Cardiac septum (tissue), 1 donor: ENCODE results near the gene ZNF853. TPM values are rescaled to one million over a fixed set of nuclear protein-coding genes. Genes with fewer than 3 reads are reported as not detected.
"Not testable (repeated sequence)": the region's sequence is repeated elsewhere in the genome, so short reads cannot be mapped to it uniquely, and the experiment has no call there.

Source experiments
- DNase-seq: peaks from one replicate; pipeline ENCODE4 v3.0.0-alpha.2; 2020; ENCODE audit warnings: low spot score
- intact Hi-C: fragments of 100-400 bp; cut with DNase I; formaldehyde crosslinking; loops from one replicate; pipeline ENCODE4 v1.14.0; 2022
- long read RNA-seq: library from polyadenylated mRNA; unstranded; transcript quantifications from one replicate; pipeline ENCODE4 v2.0.0, GENCODE V29; 2021
- total RNA-seq: library from RNA; stranded (reverse); fragmentation: NEBNext Ultra II Directional; extraction: Animal tissue kit (Norgen Biotek cat#: 25700); gene quantifications from one replicate; pipeline ENCODE4 v1.2.1, GENCODE V29; 2021
- donor health status: DM: no; HTN: no; CAD: no.

ZNF853 gene
- total RNA-seq: 14.2 TPM
- long read RNA-seq, transcript ZNF853-201 (3 exons, 3,857 nt): major isoform, 13 of 54 reads
- long read RNA-seq, partial matches to known transcripts: 18 of 54 reads
- long read RNA-seq, other reads (novel, unspliced or antisense): 23 of 54 reads

DNA sequence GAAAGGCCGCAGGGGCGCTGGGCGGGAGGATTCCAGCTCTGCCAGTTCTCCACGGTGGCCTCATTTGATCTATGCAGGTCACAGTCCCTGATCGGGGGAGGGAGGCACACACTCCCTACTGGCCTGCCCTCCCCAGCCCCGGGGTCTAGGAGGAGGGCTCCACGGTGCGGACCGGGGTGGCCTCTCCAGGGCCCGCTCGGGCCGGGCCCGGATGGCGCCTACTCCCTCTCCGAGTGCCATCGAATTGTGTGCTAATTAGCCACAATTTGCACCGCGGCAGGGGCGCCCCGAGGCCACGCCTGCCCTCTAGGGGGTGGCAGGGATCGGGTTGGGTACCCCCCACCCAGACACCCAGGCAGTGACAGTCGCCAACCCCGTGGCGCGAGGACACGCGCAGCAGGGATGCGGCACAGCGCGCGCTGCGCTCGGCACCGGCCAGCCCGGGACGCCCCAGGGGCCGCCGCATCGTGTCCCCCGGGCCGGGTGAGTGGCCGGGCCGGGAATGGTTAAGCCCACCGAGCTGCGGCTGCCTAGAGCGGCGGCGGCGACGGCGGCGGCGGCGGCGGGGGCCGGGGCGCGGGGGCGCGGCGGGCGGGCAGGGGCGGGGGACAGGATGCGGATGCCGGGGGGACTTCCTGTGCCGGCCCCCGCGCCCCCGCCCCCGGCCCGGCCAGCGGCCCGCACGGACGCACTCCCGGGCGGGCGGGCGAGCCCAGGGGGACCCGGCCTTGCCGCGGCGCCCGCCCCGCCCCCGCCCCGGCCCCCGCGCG lies at the start of gene ZNF853:
Gene ZNF853, plus strand, starts transcription at position 658 of the 770 bp plus-strand sequence. CDS start 565 bp downstream, outside the sequence.
- intact Hi-C loops: no loop called here
- DNase-seq: no peak

DNA sequence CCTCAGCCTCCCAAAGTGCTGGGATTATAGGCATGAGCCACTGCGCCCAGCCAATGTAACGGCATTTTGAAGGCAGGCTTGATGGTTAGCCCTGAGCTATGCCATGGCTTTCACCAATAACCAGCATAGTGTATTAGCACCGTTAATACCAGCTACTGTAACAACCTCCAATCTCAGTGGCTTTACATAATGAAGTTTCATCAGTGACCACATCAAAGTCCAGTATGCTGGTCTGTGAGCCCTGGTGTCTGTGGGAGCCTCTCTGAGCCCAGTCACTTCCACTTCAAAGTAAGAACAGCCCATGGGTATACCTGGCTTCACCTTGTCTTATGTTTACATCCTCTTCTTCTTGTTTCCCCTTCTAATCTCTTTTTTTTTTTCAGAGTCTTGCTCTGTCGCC lies 49.8 kb upstream of the ZNF853 start:
- intact Hi-C loops: no loop called here
- no peak for DNase-seq

DNA sequence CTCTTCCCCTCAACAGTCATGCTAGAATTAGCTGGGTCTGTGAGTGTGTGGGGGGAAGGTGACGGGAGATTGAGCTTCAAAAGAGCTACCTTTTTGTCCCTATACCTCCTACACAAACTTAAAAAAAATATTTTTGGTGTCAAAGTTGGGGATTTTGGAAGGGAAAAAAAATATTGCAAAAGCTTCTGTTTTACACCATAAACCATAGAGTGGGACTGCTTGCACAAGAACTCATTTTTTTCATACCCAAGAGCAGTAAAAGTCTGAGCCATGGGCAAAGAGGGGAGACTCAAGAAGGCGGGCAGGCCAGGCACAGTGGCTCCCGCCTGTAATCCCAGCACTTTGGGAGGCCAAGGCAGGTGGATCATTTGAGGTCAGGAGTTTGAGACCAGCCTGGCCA lies 47.5 kb upstream of the ZNF853 start:
- intact Hi-C loops: no loop called here
- DNase-seq: no peak

DNA sequence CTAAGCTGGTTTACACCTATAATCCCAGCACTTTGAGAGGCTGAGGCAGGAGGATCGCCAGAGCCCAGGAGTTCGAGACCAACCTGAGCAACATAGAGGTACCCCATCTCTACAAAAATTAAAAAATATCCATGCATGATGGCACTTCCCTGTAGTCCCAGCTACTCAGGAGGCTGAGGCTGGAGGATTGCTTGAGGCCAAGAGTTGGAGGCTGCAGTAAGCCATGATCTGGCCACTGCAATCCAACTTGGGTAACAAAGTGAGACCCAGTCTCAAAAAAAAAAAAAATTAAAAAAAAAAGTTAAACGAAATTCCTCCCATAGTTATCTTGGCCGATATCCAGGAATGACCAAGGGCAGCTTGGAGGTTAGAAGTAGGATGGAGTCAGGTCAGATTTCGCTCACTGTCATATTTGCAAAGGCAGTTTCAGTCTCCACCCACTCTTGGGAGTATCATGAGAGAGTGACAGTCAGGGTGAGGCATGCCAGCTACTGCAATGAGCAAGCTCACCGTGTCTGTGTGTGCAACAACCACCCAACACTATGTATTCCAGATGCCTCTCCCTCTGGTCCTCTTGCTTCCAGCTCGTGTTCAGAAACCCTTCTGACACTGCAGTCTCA lies 44.1 kb upstream of the ZNF853 start:
- intact Hi-C loops: no loop called here

DNA sequence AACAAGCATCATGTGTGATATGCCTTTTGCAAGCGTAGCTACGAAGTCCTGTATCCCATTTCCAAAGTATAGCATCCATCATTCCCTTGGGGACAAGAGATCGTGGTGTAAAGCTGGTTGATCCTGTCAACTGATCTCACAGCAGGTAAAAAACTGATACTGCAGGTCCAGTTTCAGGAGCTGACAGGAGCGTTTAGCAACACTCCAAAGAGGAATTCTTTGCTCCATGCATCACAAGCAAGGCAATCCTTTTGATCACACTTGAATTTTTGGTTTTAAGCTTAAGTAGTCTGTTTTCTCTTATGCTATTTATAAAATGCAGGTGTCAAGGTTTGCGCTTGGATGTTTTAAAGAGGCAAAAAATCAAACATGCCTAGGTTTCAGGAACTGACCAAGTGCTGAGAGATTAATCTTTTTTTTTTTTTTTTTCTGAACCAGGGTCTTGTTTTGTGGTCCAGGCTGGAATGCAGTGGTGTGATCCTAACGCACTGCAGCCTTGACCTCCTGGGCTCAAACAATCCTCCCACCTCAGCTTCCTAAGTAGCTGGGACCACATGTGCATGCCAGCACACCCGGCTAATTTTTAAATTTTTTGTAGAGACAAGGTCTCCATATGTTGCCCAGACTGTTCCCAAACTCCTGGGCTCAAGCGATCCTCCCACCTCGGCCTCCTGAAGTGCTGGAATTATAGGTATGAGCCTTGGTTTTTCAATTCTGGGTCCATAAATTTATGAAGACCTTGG lies 40.0 kb upstream of the ZNF853 start:
- no peak for DNase-seq
- intact Hi-C loops: loop anchor here (5.0 kb wide), 2 partner anchors 62 to 132 kb away; partner anchors contain the start of genes ZNF12 and ZNF316

More for the DNA sequence above, 44.1 kb upstream of the ZNF853 start:
- DNase-seq: no peak

DNA sequence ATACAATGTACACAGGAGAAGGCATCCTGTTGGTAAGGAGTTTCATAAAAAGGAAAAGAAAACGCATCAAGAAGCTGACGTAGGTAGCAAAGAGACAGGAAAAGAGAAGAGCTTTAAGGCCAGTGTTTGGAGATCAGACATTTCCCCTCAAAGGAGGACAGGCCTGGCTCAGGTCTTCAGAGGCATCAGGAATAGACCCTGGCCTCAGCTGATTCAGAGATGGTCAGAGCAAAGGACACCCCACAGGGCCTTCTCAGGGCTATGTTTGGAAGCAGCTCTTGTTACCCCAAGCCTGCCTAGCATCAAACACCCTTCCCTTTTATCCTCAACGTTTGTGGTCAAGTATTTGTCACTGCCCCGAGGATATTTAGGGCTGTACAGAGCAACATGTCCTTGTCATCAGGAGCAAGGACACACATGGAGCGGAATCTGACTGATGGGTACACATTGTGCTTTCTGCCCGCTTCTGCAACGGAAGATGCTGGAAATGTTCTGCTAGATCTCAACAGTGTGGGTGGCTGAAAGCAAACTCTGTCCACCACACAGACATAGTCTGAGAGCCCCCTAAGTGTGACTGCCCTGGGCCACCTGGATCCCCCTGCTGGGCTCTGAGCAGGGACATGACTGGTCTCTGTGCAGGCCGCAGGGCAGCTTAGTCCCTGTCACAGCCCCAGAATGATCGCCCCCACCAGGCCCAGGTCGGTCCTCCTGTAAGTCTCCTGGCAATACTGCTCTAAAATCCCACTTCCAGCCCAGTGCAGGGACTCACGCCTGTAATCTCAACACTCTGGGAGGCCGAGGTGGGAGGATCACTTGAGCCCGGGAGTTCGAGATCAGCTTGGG lies 39.2 kb upstream of the ZNF853 start:
- intact Hi-C loops: loop anchor here (5.0 kb wide), 2 partner anchors 61 to 131 kb away; partner anchors contain the start of genes ZNF12 and ZNF316
- no peak for DNase-seq

DNA sequence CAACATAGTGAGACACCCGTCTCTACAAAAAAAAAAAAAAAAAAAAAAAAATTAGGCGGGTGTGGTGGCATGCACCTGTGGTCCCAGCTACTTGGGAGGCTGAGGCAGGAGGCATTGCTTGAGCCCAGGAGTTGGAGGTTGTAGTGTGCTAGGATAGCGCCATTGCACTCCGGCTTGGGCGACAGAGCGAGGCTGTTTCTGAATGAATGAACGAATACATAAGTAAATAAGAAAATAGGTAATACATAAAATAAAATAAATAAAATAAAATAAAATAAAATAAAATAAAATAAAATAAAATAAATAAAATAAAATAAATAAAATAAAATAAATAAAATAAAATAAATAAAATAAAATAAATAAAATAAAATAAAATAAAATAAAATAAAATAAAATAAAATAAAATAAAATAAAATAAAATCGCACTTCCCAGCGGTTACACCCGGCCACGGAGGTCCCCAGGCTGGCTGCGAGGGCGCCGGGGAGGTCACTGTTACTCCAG lies 38.5 kb upstream of the ZNF853 start:
- DNase-seq: not testable (repeated sequence)
- intact Hi-C loops: loop anchor here (5.0 kb wide), 2 partner anchors 60 to 130 kb away; partner anchors contain the start of genes ZNF12 and ZNF316

DNA sequence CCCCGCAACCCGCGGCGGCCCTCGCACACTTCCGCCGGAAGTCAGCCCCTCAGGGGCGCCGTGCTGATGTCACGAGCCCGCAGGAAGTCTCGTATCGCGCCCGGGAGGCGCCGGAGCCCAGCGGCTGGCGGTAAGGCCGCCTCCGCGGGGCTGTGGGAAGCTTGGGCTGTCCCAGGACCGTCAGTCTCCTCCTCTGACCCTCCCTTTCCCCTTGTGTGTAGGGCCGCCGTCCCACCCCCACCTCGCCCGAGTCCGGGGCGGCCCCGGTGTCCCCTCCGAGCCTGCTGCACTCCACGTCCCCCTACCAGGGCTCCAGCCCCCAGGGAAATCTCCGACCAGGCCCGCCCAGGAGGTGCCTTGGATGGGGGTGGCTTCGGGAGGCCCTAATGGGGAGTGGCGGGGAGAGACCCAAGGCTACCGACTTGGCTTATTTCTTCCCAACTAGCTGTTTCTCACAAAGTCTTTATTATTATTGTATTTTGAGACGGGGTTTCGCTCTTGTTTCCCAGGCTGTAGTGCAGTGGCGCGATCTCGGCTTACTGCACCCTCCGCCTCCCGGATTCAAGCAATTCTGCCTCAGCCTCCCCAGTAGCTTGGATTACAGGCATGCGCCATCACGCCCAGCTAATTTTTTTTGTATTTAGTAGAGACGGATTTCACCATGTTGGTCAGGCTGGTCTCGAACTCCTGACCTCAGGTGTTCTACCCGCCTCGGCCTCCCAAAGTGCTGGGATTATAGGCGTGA lies 37.9 kb upstream of the ZNF853 start, which contains the start of gene ZDHHC4:
Gene ZDHHC4, plus strand, starts transcription at position 86 of the 745 bp plus-strand sequence. CDS start 3,108 bp downstream, outside the sequence.
- peak; percentile 92 for DNase-seq
- intact Hi-C loops: loop anchor here (5.0 kb wide), 2 partner anchors 60 to 130 kb away; partner anchors contain the start of genes ZNF12 and ZNF316

DNA sequence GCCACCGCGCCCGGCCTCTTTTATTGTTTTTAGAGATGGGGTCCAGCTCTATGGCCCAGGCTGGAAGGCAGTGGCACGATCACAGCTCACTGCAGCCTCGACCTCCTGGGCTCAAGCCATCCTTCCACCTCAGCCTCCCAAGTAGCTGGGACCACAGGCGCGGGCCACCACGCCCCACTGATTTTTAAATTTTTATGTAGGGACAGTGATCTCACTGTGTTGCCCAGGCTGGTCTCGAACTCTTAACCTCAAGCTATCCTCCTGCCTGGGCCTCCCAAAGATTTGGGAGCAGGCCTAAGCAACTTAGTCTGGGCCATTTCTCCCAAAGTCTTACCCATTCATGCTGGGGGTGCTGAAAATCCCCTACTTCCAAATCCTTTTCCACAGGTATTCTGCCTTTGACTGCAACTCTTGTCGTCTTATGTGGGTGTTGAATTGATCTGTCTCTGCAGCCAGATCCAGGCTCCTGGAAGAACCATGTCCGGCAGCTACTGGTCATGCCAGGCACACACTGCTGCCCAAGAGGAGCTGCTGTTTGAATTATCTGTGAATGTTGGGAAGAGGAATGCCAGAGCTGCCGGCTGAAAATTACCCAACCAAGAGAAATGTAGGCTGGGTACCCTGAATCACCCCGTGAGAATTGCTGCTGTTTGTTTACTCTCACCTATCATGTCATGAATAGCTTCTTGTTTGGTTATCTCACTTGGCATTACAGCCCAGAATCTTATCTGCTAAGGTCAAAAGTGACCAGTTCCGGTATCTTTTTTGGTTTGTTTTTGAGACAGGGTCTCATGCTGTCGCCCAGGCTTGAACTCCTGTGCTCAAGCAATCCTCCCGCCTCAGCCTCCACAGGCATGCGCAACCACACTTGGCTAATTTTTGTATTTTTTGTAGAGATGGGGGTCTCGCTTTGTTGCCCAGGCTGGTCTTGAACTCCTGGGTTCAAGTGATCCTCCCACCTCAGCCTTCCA lies 37.0 kb upstream of the ZNF853 start:
- no peak for DNase-seq
- intact Hi-C loops: loop anchor here (5.0 kb wide), 2 partner anchors 59 to 129 kb away; partner anchors contain the start of genes ZNF12 and ZNF316

DNA sequence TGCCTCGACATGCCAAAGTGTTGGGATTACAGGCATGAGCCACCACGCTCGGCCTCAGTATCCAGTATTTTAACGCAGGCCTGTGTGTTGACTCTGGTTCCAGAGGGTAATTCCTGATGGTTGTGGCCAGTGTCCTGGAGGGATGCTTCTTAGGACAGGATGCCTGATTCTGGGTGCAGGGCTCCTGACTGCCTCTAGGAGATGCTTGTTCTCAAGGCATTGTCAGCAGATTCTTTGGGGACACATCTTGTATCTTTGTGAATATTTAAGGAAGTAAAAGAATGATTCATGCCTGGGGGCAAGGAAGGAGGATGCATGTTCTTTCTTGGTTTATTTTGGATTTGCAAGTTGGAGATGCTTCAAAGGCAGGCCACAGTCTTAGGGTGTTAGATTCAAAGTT lies 36.0 kb upstream of the ZNF853 start:
- DNase-seq: no peak
- intact Hi-C loops: loop anchor here (5.0 kb wide), 2 partner anchors 58 to 128 kb away; partner anchors contain the start of genes ZNF12 and ZNF316

DNA sequence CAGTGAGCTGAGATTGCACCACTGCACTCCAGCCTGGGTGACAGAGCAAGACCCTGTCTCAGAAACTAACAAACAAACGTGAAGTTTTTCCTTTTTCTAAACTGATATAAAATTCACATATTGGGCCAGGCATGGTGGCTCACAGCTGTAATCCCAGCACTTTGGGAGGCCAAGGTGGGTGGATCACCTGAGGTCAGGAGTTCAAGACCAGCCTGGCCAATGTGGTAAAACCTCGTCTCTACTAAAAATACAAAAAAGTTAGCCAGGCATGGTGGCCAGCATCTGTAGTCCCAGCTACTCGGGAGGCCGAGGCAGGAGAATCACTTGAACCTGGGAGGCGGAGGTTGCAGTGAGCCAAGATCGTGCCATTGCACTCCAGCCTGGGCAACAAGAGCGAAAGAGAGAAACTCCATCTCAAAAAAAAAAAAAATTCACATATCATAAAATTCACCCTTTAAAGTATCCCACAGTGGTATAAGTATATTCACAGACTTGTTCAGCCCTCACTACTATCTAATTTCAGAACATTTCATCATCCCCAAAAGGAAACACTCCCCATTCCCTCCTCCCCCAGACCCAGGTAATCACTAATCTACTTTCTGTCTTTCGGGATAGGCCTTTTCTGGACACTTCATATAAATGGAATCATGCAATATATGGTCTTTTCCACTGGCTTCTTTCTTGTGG lies 29.5 kb upstream of the ZNF853 start:
- intact Hi-C loops, DNase-seq: not testable (repeated sequence)

DNA sequence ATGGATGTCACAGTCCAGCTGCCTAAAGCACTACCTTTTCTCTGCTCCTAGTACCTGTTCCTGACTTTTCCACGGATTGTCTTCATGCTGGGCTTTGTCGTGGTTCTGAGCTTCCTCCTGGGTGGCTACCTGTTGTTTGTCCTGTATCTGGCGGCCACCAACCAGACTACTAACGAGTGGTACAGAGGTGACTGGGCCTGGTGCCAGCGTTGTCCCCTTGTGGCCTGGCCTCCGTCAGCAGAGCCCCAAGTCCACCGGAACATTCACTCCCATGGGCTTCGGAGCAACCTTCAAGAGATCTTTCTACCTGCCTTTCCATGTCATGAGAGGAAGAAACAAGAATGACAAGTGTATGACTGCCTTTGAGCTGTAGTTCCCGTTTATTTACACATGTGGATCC lies 26.8 kb upstream of the ZNF853 start:
- intact Hi-C loops: no loop called here
- DNase-seq: no peak

DNA sequence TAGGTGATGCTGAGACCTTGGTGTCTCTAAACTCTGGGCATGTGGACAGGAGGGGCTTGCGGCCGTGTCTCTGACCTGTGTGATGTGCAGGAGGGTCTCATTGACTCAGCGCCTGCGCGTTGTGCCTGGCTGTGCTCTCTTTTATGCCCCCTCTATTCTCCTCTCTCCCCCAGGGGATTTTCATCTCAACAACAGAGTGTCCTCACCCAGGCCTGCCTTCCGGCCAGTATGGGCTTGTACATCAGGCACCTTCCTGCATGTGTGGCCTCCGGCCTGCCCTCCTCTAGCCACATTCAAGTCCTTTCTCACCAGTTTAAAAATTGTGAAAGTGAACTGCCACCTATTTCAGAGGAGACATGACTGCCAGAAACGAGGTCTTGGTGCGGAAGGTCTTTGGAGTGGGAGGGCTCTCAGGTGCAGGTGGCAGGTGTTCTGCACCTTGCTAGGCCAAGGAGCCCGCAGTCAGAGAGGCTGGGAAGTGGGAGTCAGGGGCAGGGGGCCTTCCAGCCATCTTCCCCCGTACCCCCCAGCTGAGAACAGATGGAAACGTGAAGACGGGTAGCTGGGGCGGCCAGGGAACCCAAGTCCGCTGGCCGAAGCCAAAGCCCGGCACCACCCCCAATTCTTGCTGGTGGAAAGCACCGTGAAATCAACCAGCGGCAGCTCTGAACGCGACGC lies 26.1 kb upstream of the ZNF853 start:
- no peak for DNase-seq
- intact Hi-C loops: no loop called here

DNA sequence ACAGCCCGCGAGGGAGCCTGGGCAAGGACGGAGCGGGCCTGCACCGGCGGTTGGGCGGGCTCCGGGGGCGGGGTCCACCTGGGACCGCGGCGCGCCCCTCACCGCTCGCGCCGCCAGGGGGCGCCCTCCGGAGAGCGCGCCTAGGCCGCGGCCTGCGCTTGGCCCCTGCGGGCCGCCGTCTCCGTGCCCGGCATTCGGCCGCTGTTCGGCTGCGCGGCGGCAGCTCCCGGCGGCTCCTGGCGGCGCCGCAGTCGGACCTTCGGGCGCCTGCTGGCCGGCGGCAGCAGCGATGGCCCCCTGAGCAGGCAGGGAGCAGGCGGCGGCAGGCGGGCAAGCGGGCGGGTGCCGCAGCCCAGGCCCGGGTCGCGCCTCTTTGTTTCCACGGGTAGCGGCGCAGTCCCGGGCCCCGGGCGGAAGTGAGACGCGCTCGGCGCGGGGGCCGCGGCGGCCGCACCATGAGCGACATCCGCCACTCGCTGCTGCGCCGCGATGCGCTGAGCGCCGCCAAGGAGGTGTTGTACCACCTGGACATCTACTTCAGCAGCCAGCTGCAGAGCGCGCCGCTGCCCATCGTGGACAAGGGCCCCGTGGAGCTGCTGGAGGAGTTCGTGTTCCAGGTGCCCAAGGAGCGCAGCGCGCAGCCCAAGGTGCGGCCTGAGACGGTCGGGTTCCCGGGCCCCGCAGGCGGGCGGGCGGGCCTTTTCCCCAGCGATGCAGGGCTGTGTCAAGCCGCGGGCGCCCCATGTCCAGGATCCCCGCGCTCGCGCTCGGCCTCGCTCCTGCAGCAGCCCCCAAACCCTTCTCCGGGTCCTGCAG lies 25.4 kb upstream of the ZNF853 start, which contains the start of gene INTS15:
Gene INTS15, plus strand, starts transcription at position 193 of the 816 bp plus-strand sequence. Its CDS starts 263 bp downstream, at position 456.
- intact Hi-C loops: loop anchor here (2.0 kb wide), 1 partner anchor 49 kb away; no protein-coding TSS in a partner anchor

More for the DNA sequence above, 25.4 kb upstream of the ZNF853 start, which contains the start of gene INTS15:
- DNase-seq: peak; percentile 87
